WERI-Rb-1 (cell line): ENCODE measurements around the gene PLD5.
"Not testable (repeated sequence)": the region's sequence is repeated elsewhere in the genome, so short reads cannot be mapped to it uniquely, and the experiment has no call there.

Source experiments
- DNase-seq: peaks from one replicate; pipeline ENCODE4 v3.0.0-alpha.2; 2020
- H3K27ac ChIP-seq: fragments of 250-450 bp; sonication (Bioruptor Pico); 2 replicates; pipeline ENCODE4 v1.5.1; 2020; ENCODE audit warnings: mild to moderate bottlenecking, moderate library complexity
- H3K27me3 ChIP-seq: fragments of 250-450 bp; sonication (Bioruptor Pico); 2 replicates; pipeline ENCODE4 v1.5.1; 2021; ENCODE audit warnings: mild to moderate bottlenecking, low read depth, moderate library complexity; ENCODE audit not compliant: insufficient read depth, severe bottlenecking
- H3K36me3 ChIP-seq: fragments of 250-450 bp; sonication (Bioruptor Pico); 2 replicates; pipeline ENCODE4 v1.5.1; 2020; ENCODE audit warnings: mild to moderate bottlenecking, moderate library complexity
- H3K4me3 ChIP-seq: 2 replicates; pipeline ENCODE4 v1.5.1; 2011; ENCODE audit warnings: low read depth, mild to moderate bottlenecking, control low read depth, low read length
- H3K9me3 ChIP-seq: fragments of 250-450 bp; sonication (Bioruptor Pico); 2 replicates; pipeline ENCODE4 v1.5.1; 2021; ENCODE audit warnings: mild to moderate bottlenecking, moderate library complexity; ENCODE audit not compliant: severe bottlenecking
- TF ChIP-seq, protein P1 (sequence below): IDR thresholded peaks from 2 replicates; pipeline ENCODE4 v1.5.1; 2011; ENCODE audit warnings: low read depth, mild to moderate bottlenecking, control low read depth, inconsistent platforms, low read length

PLD5 gene

DNA sequence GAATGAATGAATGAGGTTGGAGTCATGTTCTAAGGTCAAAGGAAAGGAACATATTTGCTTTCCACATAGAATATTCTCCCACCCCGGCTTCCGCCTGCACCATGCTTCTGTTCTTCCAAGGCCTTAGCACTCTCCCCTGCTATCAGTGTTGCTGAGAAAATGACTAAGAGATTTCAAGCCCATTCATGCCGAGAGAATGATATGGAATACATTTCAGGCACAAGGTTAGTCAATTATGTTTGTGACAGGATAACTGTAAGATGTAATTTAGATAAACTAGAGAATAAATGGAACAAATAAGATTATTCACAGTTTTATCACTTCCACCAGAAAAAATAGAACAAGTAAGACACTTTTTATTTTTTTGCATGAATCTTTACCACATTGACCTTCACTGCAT lies 122.6 kb downstream of the PLD5 start:
- no peak for DNase-seq
- Histone ChIP-seq H3K9me3 (no peaks in the 10 kb centered on the region), H3K4me3 (no peak overlapping the region), H3K27me3 (no peaks in the 10 kb centered on the region), H3K27ac (no peak overlapping the region), H3K36me3 (no peaks in the 10 kb centered on the region)
- TF ChIP-seq, protein P1, sequence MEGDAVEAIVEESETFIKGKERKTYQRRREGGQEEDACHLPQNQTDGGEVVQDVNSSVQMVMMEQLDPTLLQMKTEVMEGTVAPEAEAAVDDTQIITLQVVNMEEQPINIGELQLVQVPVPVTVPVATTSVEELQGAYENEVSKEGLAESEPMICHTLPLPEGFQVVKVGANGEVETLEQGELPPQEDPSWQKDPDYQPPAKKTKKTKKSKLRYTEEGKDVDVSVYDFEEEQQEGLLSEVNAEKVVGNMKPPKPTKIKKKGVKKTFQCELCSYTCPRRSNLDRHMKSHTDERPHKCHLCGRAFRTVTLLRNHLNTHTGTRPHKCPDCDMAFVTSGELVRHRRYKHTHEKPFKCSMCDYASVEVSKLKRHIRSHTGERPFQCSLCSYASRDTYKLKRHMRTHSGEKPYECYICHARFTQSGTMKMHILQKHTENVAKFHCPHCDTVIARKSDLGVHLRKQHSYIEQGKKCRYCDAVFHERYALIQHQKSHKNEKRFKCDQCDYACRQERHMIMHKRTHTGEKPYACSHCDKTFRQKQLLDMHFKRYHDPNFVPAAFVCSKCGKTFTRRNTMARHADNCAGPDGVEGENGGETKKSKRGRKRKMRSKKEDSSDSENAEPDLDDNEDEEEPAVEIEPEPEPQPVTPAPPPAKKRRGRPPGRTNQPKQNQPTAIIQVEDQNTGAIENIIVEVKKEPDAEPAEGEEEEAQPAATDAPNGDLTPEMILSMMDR = no peak

DNA sequence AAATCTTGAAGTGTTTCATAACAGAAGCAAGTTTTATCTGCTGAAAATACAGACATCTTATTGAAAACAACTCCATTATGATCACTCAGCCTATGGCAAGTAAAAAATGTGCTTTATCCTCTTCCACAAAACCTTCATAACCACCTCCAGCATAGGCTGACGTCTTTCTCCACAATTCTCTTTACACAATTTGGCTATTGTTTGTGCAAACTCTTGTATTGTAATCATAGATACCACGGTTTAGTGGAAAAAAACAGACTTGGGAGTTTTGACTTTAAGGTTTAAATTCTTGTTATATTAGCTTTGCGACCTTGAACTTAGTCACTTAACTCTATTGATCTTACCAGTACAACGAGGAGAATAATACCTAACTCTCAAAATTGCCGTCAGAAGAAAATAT lies 126.1 kb downstream of the PLD5 start:
- TF ChIP-seq, protein P1 = no peak
- no peaks in the 10 kb centered on the region for H3K36me3 ChIP-seq
- no peaks in the 10 kb centered on the region for H3K9me3 ChIP-seq
- no peak for DNase-seq
- no peak overlapping the region for H3K27ac ChIP-seq
- H3K27me3 ChIP-seq = no peaks in the 10 kb centered on the region
- no peak overlapping the region for H3K4me3 ChIP-seq

DNA sequence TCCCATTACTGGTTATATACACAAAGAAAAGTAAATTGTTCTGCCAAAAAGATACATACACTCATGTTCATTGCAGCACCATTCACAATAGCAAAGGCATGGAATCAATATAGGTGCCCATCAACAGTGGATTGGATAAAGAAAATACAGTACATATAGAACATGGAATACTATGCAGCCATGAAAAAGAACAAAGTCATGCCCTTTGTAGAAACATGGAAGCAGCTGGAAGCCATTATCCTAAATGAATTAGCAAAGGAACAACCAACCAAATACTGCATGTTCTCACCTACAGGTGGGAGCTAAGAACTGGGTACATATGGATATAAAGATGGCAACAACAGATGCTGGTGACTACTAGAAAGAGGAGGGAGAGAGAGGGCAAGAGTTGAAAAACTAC lies 132.6 kb downstream of the PLD5 start:
- TF ChIP-seq, protein P1 = no peak
- DNase-seq = no peak
- H3K27me3 ChIP-seq = no peaks in the 10 kb centered on the region

DNA sequence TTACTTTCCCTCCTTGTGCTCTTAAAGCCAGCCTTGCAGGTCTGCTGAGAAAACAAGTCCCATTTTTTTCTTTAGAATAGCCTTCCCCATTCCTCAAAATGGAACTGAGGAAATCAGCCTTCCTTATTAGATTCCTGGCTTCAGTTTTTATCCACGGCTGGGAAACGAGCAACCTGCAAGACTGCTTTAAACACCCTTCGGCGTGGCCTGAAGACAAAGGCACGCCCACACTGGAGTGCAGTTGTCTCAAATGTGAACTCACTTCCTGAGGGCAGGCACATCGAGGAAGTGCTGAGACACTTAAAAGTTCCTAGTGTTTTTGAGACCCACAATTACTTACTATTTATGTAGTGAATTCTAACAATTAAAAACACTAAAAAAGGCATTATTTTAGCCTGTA lies 148.4 kb downstream of the PLD5 start:
- H3K27me3 ChIP-seq, H3K4me3 ChIP-seq, H3K27ac ChIP-seq, H3K36me3 ChIP-seq, H3K9me3 ChIP-seq, DNase-seq: not testable (repeated sequence)

More for the DNA sequence above, 132.6 kb downstream of the PLD5 start:
- H3K4me3 ChIP-seq = no peak overlapping the region
- H3K36me3 ChIP-seq = no peaks in the 10 kb centered on the region
- no peak overlapping the region for H3K27ac ChIP-seq
- peaks cover 8% of the 10 kb centered on the region for H3K9me3 ChIP-seq

DNA sequence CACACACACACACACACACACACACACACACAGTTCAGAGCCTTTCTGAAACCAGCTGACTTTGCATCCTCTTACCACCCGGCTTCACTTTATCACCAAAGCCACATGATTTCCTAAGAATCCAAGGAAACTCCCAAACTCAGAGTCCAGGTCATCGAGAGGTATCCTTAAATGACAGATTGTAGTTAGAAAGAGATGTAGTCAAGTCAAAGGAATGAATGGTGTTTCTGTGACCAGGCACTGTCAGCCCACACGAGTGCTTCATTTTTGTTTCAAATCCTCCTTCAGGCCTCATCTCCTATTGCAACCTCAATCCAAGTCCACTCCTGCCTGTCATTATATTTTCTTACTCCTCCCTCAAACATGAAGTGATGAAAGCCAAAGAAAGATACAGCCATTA lies 174.1 kb downstream of the PLD5 start:
- not testable (repeated sequence) for DNase-seq, H3K9me3 ChIP-seq, H3K4me3 ChIP-seq, H3K27ac ChIP-seq, H3K27me3 ChIP-seq, H3K36me3 ChIP-seq

DNA sequence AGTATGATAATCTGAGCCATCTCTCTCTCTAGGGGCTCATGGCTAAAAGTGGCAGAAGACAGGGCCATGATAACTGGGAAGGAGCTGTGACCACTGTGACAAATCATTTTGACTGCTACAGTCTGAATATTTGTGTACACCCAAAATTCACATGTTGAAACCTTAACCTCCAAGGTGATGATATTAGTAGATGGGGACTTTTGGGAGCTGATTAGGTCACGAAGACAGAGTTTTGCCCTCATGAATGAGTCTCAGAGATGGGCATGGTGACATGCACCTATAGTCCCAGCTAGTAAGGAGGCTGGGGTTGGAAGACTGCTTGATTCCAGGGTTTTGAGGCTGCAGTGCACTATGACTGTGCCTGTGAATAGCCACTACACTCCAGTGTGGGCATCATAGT lies 174.9 kb downstream of the PLD5 start:
- no peak for DNase-seq
- Histone ChIP-seq H3K4me3 (no peak overlapping the region), H3K9me3 (no peaks in the 10 kb centered on the region), H3K27ac (no peak overlapping the region), H3K27me3 (no peaks in the 10 kb centered on the region), H3K36me3 (no peaks in the 10 kb centered on the region)
- TF ChIP-seq, protein P1 = no peak

DNA sequence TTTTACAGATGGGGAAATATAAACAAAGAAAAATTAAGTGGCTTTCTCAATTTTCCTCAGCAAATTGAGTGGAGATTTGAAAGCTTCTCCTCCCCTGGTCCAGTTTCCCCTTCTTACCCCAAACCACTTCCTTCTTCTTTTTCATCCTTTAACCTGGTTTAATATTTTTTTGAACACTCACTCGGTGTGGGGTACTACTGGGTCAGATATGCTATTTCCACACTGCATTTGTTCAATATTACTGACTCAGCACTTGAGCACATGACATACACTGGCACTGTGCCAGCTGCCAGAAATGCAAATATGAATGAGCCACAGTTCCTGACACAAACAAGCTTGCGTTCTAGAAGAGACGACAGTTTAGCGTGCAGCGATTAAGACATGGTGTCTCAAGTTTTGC lies 193.6 kb downstream of the PLD5 start:
- not testable (repeated sequence) for H3K9me3 ChIP-seq, H3K4me3 ChIP-seq, DNase-seq, H3K27me3 ChIP-seq, H3K27ac ChIP-seq, H3K36me3 ChIP-seq

DNA sequence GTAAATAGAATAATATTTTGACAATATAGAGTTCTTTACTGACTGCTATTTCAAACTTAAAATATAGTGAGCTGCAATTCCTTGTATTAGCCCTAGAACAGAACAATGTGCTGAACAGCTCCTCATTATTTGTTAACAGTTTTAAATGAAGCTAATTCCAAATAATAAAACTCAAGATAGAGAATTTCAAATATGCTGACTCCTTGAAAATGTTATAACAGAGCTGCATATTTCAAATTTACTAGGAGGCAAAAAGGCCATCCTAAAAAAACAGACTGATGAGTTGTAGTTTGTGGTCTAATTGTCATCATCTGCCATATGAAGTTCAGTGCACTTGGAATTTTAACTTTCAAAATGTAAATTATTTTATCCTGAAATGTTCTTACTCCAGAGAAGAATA lies 197.1 kb downstream of the PLD5 start:
- H3K36me3 ChIP-seq, H3K4me3 ChIP-seq, DNase-seq, H3K27ac ChIP-seq, H3K27me3 ChIP-seq, H3K9me3 ChIP-seq: not testable (repeated sequence)

DNA sequence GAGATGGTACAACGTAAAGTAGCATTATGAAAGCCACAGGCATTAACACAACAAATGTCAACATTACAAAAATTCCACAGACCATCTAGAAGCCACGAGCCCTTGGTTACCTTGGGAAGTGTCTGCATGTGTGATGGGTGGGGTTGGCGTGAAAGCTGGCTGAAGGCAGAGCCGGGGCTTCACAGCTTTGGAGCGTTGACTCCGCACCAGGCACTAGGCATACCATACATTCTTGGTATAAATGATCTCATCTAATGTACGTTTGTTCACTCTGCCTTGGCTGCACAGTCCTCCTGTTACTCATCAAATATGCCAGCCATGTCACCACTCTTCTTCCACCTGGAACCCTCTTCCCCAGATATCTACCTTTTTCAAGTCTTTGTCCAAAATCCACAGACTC lies 202.5 kb downstream of the PLD5 start:
- not testable (repeated sequence) for H3K9me3 ChIP-seq, H3K36me3 ChIP-seq, H3K4me3 ChIP-seq, H3K27me3 ChIP-seq, H3K27ac ChIP-seq, DNase-seq
